GM19035 (cell line): Measurements from ENCODE around the gene TSKU.
"Not testable (repeated sequence)": the region's sequence is repeated elsewhere in the genome, so short reads cannot be mapped to it uniquely, and the experiment has no call there.

ENCODE experiments used
- ATAC-seq: cut with Tn5 transposase; IDR thresholded peaks from one replicate; pipeline ENCODE4 v1.9.1; 2021; ENCODE audit not compliant: unreplicated experiment

The TSKU gene

GRCh38 chr11:76823481-76824028 is 40.4 kb downstream of the TSKU start:
- ATAC-seq: no peak

- no peak for ATAC-seq
Measured at GRCh38 chr11:76824083-76824939, 41.2 kb downstream of the TSKU start.

GRCh38 chr11:76824980-76825725 is 42.0 kb downstream of the TSKU start:
- ATAC-seq: no peak

- no peak for ATAC-seq
Measured at GRCh38 chr11:76825726-76826396, 42.7 kb downstream of the TSKU start.

GRCh38 chr11:76826508-76826907 is 43.4 kb downstream of the TSKU start:
- not testable (repeated sequence) for ATAC-seq

GRCh38 chr11:76827005-76827404 is 43.8 kb downstream of the TSKU start:
- ATAC-seq: not testable (repeated sequence)

- ATAC-seq: no peak
Measured at GRCh38 chr11:76830639-76831327, 47.6 kb downstream of the TSKU start.

- ATAC-seq: no peak
Measured at GRCh38 chr11:76831686-76832310, 48.6 kb downstream of the TSKU start.

GRCh38 chr11:76832361-76832760 is 49.2 kb downstream of the TSKU start:
- no peak for ATAC-seq

- ATAC-seq: no peak
Measured at GRCh38 chr11:76834151-76834550, 51.0 kb downstream of the TSKU start.

- ATAC-seq: no peak
Measured at GRCh38 chr11:76835036-76835435, 51.9 kb downstream of the TSKU start.

GRCh38 chr11:76835928-76836612 is 52.9 kb downstream of the TSKU start:
- ATAC-seq: no peak

- ATAC-seq: no peak
Measured at GRCh38 chr11:76836613-76837291, 53.6 kb downstream of the TSKU start.

GRCh38 chr11:76837696-76838677 is 54.8 kb downstream of the TSKU start:
- ATAC-seq: no peak

- no peak for ATAC-seq
Measured at GRCh38 chr11:76838678-76839068, 55.5 kb downstream of the TSKU start.

GRCh38 chr11:76839311-76839710 is 56.2 kb downstream of the TSKU start:
- no peak for ATAC-seq

GRCh38 chr11:76841923-76842452 is 58.8 kb downstream of the TSKU start:
- ATAC-seq: no peak

GRCh38 chr11:76843907-76844306 is 60.8 kb downstream of the TSKU start:
- ATAC-seq: no peak
